Epithelial cell of proximal tubule (primary cell): ENCODE data around the gene SAV1. TPM values are rescaled to one million over a fixed set of nuclear protein-coding genes. Genes with fewer than 3 reads are reported as not detected.

Experiments
- DNase-seq: peaks from one replicate; pipeline ENCODE4 v3.0.0-alpha.2; 2011; ENCODE audit warnings: low read depth
- H3K4me3 ChIP-seq: 2 replicates; pipeline ENCODE4 v1.5.1; 2011; ENCODE audit warnings: low read depth, mild to moderate bottlenecking, low read length
- CTCF ChIP-seq: conservative IDR thresholded peaks from 2 replicates; pipeline ENCODE4 v1.5.1; 2012; ENCODE audit warnings: low read depth, mild to moderate bottlenecking, low read length
- total RNA-seq: library from RNA; depleted of rRNA; stranded (reverse); fragments of >200 nt; gene quantifications from 2 replicates; pipeline ENCODE4 v1.2.3, GENCODE V29; 2015

SAV1 gene
- total RNA-seq, 1 donor from 2014 or later, result 32.6 TPM

DNA sequence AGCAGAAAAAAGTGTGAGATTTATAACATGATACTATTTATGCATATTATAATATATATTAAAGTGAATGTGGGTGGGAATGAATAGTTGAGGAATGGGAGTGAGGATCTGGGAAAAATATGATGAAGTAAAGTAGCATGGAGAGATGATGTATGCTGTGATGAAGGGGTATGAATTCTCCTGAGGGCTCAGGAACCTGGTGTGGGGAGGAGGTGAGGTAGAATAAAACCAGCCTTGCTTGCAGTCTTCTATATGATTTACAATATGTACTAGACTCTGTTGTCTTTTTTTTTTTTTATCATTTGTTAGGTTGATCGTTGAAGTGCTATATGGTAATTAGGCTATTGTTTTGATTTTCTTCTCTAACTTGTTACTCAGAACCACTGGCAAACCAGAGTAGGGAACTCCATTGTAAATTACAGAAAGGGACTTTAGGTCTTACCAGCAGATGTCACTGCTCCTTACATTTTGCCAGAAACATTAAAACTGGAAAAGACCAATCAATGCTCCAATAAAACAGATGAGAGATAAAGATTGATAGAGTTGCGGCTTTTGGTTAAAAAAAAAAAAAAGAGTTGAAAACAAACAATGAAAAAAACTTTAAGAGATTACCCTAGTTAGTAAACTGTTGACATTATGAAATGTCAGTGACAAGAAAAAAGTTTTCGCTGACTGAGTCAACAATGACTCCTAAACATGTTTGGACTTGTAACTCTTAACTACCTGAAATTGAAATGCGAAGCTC, 68.2 kb downstream of the SAV1 start:
- H3K4me3 ChIP-seq, result no peak overlapping the region
- DNase-seq, result peak; percentile 10
- peak; percentile 71 for TF ChIP-seq CTCF

DNA sequence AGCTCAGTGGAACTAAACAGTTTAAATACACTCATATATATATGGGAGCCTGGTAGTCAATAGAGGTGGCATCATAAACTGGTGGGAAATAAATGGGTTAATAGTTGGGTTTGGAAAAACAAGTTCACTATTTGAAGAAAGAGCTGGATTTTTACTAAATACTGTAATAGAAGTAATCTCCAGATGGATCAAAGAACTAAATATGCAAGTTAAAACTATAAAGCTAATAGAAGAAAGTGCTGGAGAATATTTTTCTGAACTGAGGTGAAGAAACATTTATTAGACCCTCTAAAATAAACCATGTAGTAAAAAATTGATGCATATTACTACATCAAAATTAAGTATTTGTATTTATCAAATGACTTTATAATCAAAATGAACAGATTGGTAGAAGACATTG, 69.3 kb downstream of the SAV1 start:
- H3K4me3 ChIP-seq, result no peak overlapping the region
- no peak for DNase-seq
- no peak for TF ChIP-seq CTCF

DNA sequence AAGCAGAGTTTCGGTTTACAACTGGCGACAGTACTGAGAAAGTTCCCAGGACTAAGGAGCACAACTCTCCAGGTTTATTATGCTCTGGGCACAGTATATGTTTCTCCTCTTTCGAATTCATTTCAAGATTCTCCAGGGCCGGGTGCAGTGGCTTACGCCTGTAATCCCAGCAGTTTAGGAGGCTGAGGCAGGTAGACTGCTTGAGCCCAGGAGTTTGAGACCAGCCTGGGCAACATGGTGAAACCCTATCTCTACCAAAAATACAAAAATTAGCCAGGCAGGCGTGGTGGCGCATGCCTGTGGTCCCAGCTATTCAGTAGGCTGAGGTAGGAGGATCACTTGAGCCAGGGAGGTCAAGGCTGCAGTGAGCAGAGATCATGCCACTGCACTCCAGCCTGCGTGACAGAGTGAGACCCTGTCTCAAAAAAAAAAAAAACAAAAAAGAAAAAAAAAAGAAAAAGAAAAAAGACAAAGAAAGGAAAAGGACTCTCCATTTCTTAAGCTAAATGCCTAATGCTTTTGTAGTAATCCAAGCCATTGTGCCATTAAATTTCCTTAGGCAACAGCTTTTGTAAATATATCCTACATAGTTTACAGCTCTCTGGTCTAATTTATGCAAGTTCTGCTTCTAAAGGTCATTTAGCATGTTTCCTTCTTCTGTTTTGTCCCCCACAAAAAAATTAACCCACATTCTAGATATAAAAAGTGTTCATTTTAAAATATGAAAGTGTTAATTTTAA, 73.4 kb downstream of the SAV1 start:
- no peak overlapping the region for H3K4me3 ChIP-seq
- TF ChIP-seq CTCF, result no peak
- no peak for DNase-seq

DNA sequence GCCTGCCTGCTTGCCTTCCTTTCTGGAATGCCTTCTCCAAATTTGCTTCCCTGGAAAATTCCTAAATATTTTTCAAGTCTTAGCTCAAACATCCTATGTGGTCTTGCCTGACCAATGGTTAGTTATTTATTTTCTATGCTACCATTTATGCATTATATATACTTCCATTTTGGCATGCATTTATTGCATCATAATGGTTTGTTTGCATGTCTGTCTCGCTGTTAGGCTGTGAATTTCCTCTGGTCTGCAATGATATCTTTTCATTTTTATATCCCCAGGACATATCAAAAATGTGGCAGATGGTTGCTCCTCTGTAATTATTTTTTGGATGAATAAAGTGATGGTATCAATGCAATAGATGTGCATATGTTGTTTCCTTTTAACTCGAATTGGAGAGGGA, 77.6 kb downstream of the SAV1 start:
- no peak for DNase-seq
- H3K4me3 ChIP-seq, result no peak overlapping the region
- no peak for TF ChIP-seq CTCF

Other genes with a start within 250 kb of the SAV1 start
- 83.8 and 128 TPM in 2 replicates for gene MAP4K5, start 135.7 kb downstream of the SAV1 start, total RNA-seq
- gene ATL1, start 108.2 kb downstream of the SAV1 start, total RNA-seq, result 2.0 and 5.3 TPM in 2 replicates
- 26.5 and 26.9 TPM in 2 replicates for gene NIN, start 162.9 kb upstream of the SAV1 start, total RNA-seq
- not detected in 2 replicates for gene ABHD12B, start 203.7 kb upstream of the SAV1 start, total RNA-seq